GOT3 (cell line): Measurements from ENCODE around the gene SORCS2.

ENCODE experiments used
- DNase-seq: peaks from one replicate; lab custom pipeline; 2025; ENCODE audit warnings: mixed read lengths; lab: John Stamatoyannopoulos, UW

Gene SORCS2

DNA sequence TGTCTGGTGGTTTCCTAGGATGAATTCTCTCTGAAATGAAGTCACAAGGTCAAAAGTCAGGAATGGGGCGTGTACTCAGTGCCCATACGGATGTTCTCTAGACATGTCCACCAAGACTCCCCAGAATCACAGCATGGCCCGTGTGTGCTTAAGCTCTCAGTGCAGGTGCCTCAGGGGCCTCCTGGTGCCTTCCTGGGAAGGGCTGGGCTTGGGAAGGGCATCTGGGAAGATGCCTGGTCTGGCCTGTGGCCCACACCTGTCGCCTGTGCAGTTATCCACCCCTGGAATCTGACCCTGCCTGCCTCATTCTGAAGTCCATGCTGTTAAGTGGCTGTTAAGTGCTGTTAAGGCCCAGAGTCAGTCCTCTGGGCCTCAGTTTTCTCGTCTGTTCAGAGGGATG is 31.2 kb downstream of the SORCS2 start:
- no peak for DNase-seq

DNA sequence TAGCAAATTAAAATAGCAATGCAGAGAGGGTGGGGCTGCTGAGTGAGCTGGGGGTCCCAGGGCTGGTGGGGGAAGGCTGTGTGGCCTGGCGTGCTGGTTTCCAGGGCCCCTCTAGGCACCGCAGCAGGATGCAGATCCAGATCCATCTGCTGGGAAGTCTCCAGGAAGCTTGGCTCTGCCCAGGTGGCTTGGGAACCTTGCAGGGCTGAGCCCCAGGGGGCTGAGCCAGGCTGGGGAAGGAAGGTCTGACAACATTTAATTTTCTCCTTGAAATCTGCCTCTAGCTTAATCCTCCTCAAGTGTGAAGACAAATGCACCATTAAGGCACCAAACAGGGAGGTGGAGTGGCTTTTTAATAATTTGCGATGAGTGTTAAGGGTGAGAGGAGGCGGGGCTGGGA is 31.7 kb downstream of the SORCS2 start:
- DNase-seq, result no peak

DNA sequence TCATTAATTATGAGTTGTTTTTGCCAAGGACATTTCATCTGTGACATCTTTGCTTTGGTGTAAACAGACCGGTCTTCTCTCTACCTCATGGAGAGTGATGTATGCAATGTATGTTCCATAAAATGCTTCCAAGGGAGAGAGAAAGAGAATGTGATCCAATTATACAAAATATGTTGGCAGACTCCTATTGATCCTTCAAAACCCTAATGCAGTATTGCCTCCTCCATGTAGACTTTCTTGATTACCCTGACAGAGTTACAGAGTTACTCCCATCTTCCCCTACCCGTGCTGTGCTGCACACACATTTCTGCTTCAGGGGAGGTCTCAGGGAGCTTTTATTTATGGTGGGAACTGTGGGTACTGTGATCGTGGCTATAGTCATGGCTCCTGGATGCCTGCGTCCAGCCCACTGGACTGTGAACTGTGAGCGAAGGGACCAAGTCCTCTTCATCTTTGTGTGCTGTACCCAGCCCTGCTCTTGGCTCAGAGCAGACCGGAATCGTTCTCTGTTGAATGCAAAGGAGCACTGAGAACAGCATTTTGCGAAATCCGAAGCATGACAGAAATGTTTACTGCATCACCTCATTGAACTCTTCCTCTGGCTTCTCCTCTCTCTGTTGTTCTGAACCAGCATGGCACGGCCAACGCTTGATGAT is 32.7 kb downstream of the SORCS2 start:
- no peak for DNase-seq

DNA sequence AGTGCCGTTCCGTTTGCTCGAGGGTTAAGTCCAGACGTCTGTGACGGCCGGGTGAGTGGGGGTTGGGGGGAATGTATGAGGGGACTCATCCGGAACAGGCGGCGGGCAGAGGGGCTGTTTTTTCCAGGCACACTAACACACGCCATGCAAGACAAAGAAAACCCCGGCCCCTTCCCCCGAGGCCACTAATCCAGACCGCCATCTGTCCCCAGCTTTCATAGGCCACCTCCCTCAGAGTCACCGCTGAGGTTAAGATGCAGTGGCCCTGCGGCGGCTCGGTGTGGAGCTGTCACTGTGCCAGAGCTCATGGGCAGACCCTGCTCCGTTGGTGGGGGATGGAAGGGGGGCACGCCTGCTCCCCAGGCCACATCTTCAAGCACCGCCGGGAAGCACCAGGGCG is 34.1 kb downstream of the SORCS2 start:
- DNase-seq, result no peak

DNA sequence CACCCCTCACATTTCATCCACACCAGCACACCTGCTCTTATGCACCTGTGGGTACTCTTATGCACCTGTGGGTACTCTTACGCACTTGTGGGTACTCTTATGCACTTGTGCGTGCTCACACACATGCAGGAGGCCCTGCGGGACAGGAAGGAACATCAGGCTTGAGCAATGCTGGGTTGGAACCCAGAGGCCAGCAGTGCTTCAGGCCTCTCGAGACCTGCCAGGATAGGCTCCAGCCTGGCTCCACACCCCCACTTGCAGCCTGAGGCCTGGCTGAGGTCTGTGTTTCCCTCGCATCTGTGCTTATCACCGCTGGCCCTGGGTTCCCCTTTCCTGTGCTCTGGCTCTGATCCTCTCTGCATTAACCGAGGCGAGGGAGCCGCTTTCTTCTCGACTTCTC is 34.7 kb downstream of the SORCS2 start:
- no peak for DNase-seq

DNA sequence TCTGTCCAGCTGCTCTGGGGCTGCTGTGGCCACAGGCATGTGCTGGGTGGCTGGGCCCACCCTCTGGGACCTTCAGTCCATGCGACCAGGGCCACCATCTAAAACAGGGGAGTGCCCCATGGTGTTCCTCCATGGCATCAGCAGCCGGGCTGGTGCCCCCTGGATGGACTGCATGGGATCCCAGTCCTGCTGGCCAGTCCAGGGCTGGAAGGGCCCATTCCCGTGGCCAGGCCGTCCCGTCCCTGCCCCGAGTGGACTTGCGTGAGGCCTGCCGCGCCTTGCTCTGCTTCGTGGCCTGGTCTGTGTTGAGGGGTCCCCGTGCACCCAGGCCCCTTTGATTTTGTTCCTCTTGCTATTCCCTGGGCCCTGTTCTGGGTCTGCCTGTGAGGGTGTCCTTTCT is 36.4 kb downstream of the SORCS2 start:
- no peak for DNase-seq

DNA sequence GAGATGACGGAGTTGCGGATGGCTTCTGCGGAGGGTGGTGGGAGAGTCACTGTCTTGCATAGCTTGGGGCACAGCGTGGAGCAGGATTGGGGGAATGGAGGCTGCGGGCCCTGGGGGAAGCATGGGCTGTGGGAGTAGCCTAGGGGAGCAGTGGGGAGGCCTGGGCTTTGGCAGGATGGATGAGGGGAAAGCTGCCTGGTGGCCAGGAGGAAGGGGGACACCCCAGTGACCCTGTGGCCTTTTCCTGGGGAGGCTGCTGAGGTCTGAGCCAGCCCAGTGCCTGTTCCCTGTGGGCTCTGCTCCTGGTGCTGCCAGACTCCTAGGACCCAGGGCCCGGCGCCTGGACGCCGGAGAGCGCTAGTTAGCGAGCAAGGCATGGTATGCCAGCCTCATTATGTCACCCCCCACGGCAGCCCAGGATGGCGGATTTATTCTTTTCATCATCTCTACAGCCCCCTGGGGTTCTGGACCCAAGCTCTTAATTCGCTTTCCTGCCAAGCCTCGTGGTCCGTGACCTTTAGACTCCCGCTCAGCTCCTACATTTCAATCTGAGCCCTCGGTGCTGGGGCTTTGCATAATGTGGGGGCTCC is 39.8 kb downstream of the SORCS2 start:
- DNase-seq, result no peak

DNA sequence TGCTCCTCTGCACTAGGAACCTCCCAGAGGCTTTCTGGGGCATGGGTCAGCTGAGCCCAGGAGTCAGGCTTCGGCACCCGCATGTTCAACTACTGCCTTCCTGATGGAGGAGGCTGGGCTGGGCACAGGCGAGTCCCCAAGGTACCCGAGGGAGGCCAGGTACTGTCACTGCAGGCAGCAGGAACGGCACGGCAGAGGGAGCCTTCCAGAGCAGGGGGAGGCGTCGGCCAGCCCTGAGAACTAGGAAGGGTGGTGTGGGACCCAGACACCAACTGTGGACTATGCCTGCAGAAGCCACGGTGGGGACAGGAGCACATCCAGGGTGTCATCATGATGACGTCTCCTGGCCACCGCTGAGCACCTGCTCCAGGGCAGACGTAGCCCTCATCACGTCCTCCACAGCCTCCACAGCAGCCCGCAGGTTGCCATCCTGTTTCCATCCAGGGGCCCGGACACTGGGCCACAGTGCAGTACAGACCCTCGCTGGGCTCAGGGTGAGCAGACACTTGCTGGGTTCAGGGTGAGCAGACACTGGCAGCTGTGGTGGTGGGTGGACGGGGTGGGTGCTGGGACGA is 40.8 kb downstream of the SORCS2 start:
- DNase-seq, result no peak

DNA sequence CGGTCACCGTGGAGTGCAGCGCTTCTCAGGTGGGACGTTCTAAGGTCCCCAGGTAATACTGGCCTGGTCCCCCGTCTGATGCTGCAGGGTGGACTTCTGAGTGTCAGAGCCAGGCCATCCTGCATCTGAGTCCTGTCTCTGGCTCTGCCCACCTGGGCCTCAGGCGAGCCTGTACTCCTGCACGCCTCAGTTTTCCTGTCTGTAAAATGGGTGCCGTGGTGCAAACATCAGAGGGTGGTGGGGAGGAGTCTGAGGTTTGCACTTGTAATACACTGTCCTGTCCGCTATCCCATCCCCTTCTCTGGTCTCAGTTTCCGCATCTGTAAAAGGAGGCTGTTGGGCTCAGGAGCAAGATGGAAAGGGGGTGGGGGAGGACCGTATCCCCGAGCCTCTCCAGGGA is 41.3 kb downstream of the SORCS2 start:
- DNase-seq, result no peak

DNA sequence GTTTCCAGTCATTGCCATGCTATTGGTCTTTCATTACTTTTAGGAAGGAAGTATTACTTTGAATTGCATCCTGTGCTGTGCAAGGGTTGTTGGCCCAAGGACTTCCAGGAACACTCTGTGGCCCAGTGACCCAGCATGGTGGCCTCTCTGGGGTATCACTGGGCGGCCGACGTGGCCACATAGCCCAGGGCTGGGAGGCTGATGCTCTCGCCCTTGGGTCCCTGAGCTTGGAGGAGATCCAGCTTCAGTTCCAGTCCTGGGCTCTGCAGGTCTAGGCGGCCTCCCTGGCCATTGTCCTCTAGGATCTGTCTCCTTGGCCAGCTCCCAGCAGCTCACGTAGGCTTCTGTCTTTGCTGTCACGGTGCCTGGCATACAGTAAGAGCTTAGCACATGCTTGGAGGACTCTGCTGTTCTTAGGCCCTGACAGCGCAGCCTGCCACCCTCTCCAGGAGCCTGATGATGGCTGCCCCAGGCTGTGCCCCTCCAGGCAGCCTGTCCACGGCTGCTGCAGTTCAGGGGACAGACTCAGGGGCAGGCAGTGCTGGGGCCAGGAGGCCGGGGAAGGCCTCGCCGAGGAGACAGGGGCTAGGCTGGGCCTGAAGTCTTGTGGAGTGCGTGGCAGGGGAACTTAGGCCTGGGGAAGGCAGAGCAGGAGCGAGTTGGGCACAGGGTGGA is 42.2 kb downstream of the SORCS2 start:
- no peak for DNase-seq

DNA sequence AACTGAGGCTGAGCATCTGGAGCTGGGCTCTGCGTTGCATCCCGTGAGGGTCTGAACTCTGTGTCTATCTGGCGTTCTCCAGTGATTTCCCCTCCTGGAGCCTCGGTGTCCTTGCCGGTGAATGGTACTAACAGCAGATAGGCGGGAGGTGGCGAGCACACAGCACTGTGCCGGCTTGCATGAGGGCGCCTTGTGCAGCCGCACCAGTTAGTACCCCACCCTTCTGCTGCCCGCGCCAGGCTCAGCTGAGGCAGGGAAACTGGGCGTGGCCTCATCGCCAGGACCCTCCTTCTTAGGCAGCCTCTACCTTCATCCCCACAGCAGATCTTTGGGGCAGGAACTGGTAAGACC is 42.7 kb downstream of the SORCS2 start:
- DNase-seq, result no peak

DNA sequence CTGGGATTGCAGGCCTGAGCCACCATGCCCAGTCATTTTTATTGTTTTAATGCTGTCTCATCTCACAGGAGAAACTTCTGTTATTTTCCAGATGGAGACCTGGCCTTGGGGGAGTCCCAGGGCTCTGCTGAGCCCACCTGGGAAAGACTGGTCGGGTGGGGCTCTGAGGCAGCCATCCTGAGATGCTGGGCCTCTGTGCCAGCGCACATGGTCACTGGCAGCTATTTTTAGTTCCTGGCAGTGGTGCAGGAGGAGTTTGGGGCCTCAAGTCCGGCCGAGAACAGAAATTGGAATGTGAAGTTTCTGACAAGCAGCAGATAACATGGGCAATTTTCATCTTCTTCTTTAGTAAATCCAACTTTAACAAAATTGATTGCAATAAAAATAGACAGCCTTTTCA is 44.5 kb downstream of the SORCS2 start:
- DNase-seq, result no peak

DNA sequence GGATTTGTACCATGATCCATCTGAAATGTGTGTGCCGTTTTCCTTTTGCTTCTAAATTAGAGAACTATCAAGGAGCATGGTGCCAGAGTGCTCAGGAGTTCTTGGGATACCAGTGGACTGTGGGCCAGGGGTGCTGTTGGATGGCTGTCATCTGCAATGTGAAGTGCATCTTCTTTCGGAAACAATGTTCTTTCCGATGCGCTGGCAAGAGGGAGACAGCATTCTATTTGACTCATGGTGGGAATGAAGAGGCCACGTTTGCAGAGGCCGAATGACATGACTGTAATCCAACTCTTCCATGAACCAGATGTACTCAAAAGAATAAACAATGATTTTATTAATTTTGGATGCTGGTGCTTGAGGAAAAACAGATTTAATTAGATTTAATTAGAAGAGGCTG is 45.5 kb downstream of the SORCS2 start:
- DNase-seq, result no peak

DNA sequence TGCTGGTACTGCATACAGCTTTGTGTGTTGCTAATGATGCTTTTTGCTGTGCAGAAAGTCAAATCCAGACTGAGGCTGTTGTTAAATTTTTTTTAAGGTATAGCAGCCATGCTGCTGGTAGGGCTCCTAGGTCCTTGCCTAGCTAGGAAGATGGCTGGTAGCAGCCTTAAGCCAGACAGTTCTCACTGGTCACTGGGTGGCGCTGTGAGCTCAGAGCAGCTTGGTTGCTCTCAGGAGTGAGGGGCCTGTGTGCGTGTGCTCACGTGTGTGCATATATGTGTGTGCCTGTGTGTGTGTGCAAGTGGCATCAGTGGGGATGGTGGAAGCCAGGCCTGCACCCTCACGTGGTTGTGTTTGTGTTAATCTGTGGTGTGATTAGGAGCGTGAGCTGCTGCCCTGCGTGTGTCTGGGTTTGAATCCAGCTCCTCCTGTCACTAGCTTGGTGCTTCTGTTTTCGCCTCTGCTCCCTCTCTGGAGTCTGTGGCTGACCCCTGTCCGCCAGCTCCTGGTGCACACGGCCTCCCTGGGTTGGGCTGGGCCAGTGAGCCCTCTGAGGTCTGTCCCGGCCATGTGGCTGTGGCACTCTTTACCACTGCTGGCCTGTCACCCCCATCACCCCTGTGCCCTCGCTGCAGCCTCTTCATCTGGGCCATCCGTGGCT is 46.1 kb downstream of the SORCS2 start:
- no peak for DNase-seq

DNA sequence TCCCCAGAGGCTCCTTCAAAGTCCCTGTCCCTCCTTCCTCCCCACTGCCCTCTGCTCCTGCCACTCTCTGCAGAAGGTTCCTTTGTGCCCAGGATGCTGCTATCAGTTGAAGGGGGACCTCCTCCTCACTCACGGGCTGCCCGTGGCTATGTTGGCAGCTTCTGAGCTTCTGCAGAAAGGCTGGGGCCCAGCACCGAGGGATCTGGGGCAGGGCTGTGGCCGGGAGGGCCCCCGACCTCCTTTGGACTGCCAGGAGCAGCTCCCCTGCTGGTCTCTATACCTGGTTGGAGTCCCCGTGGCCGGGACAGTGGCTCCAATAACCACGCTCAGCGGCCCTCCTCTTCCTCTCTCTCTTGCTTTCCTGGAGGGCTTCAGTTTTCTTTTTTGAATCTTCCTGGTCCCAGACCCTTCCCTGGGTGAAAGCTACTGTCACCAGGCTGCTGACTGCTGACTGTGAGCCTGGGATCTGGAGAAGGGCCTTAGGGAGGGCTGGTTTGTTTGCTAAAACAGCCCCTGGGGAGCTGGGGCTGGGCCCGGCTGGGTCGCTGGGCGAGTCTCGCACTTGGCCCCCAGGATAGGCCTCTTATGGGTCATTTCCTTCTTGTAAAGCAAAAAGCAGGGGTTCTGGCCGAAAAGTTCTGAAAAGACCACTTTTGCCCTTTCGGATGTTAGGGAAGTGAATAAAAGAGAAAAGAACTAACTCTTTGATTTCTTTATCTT is 46.9 kb downstream of the SORCS2 start:
- no peak for DNase-seq

DNA sequence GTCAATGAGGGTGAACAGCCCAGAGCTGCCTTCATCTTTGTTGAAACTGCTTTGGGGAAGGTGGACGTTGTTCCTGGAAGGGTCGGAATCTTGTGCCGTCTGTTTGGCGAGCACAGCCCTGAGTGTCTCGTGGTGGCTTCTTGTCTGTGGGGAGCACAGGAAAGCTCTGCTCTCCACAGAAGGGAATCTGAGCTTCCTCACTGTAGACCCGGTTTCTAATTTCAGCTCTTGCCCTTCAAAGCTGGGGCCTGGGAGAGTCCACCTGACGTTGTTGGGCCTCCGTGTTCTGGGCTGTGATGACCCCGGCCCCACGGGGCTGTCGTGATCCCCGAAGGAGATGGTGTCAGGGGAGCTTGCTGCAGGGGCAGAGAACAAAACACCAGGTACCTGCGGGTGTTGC is 47.5 kb downstream of the SORCS2 start:
- no peak for DNase-seq

DNA sequence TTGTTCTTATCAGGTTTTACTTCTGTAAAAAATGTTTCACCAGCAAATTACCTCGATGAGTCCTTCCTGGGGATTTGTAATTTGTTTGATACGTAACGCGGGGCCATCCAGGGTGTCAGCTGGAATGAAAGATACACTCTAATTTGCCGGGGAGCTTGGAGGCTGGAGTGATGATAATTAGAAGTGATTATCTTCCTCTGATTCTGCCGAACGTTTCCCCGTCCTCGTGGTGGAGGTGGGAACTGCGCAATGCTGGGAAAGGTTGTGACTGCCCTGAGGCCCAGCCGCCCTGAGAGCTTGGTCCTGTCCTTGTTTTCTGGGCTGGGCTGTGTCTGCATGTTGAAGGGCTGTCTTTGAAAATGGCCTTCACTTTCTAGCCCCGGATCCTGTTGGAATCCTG is 48.0 kb downstream of the SORCS2 start:
- no peak for DNase-seq

DNA sequence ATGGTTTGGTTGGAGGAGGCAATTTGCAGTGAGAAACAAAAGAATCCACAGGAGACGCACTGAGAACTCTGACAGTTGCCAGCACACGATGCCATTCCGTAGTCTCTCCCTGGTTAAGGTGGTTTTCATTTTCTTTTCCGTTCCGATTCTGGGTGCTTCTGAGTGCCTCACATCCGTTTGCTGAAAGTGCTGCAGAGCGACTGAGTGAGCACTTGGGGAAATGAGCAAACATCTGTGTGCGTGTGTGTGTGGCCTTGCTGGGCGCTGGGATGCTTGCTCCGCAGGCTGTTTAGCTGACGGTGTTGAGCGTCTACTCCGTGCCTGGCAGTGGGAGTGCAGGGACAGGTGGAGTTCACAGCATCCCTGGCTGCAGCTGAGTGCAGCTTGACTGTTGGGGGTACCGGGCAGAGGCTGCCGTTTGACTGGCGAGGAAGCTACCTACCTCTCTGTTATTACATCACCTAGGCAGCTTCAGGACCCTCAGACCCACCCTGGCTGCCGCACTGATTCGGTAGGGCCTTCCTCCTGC is 49.3 kb downstream of the SORCS2 start:
- DNase-seq, result no peak

DNA sequence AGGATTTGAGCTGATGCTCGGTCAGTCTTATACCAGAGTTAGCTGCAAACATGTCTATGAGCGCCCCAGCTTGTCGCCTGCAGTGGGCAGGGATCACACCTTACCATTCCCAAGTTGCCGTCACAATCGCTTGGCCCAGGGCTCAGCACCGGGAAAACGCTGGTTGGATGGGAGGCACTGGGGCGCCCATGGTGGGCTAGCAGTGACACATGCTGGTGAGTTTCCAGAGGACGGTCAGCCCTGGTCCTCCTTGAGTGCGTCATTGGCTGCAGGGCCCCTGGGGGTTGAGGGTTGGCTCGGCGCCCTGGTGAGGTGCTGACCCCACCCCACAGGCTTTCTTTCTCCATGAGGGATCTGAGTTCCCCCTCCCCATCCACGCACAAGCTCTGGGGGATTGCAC is 50.4 kb downstream of the SORCS2 start:
- no peak for DNase-seq

DNA sequence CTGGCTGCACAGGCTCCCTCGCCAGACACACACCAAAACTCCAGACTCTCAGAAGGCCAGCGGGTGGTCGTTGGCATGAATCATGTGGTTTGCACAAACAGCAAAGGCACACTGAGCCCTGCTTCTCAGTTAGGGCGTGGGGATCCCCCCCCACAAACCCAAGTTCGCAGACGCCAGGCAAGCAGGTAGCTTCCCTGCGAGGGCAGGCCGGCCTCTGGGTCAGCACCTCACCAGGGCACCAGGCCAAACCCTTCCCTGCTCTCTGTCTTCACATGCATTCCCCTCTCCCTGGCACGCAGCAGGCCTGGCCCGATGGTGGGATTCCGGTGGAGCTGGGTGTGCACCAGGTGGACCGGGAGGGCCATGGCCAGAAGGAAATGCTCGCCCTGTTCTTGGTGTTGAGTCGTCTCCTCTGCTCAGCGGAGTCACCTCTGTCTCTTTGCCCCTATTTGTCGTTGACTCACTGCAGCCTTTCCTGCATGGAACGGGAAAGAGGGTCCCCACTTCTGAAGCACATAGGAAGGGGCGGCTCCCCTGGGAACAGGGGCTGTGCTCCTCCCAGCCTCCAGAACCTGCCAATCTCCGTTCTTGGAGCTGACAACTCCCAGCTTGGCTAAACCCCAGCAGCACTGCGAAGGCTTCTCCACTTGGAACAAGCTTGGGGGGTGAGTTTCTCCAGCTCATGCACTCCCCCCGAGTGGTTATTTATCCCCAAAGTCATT is 51.4 kb downstream of the SORCS2 start:
- DNase-seq, result no peak

DNA sequence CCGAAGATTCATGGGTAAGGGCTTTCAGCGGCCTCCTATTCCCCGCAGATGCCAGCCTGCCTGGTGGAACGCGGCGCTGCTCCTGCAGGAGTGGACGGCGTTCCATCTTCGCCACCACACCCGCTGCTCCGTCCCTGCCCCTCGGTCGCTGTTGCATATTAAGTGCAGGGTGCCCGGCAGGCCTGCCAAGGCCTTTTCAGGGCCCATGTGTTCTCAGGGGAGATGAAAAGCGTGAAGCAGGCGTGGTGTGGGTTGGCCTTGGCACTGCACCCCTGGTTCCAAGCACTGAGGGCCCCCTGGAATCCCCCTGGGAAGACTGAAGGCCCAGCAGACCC is 52.0 kb downstream of the SORCS2 start:
- DNase-seq, result no peak
